COLO668 (cell line): ENCODE measurements around the gene TSACC.
"Not testable (repeated sequence)": the region's sequence is repeated elsewhere in the genome, so short reads cannot be mapped to it uniquely, and the experiment has no call there.

Experiments used
- DNase-seq: peaks from one replicate; lab custom pipeline; 2025; ENCODE audit not compliant: unreplicated experiment; lab: John Stamatoyannopoulos, UW

The TSACC gene

GRCh38 chr1:156346035-156346434 is 7.7 kb downstream of the TSACC start:
- not testable (repeated sequence) for DNase-seq

GRCh38 chr1:156346636-156347035 is 8.3 kb downstream of the TSACC start:
- no peak for DNase-seq

- DNase-seq, result no peak
Observed at GRCh38 chr1:156347331-156347730, 9.0 kb downstream of the TSACC start.

- not testable (repeated sequence) for DNase-seq
Observed at GRCh38 chr1:156352481-156352880, 14.2 kb downstream of the TSACC start.

GRCh38 chr1:156356262-156356874 is 18.0 kb downstream of the TSACC start:
- DNase-seq, result no peak

GRCh38 chr1:156356875-156357534 is 18.7 kb downstream of the TSACC start:
- peak; percentile 86 for DNase-seq

- DNase-seq, result no peak
Observed at GRCh38 chr1:156357977-156358376, 19.7 kb downstream of the TSACC start.

GRCh38 chr1:156358641-156359040 is 20.3 kb downstream of the TSACC start:
- DNase-seq, result no peak

GRCh38 chr1:156359249-156359648 is 20.9 kb downstream of the TSACC start:
- DNase-seq, result no peak

GRCh38 chr1:156359973-156360372 is 21.6 kb downstream of the TSACC start:
- DNase-seq, result no peak

GRCh38 chr1:156360534-156360933 is 22.2 kb downstream of the TSACC start:
- no peak for DNase-seq

- no peak for DNase-seq
Observed at GRCh38 chr1:156365754-156366153, 27.4 kb downstream of the TSACC start.

GRCh38 chr1:156366378-156367166 is 28.2 kb downstream of the TSACC start:
- no peak for DNase-seq

- no peak for DNase-seq
Observed at GRCh38 chr1:156367383-156368156, 29.2 kb downstream of the TSACC start.

GRCh38 chr1:156368157-156368658 is 29.9 kb downstream of the TSACC start:
- no peak for DNase-seq

GRCh38 chr1:156368889-156369684 is 30.8 kb downstream of the TSACC start, which contains the start of gene RHBG:
RHBG (plus strand) TSS chr1:156369211; CDS start chr1:156369250, 39 bp downstream.
- DNase-seq, result peak; percentile 81

GRCh38 chr1:156369685-156370286 is 31.5 kb downstream of the TSACC start:
- DNase-seq, result not testable (repeated sequence)

- no peak for DNase-seq
Observed at GRCh38 chr1:156371553-156372264, 33.4 kb downstream of the TSACC start.

GRCh38 chr1:156372265-156372586 is 33.9 kb downstream of the TSACC start:
- DNase-seq, result no peak
